Measurements from ENCODE around the gene CCDC197. TPM values are rescaled to one million over a fixed set of nuclear protein-coding genes. Genes with fewer than 3 reads are reported as not detected.
A peak's percentile ranks its signal among the peaks of the same experiment; 100 is the strongest.

The CCDC197 gene
- total RNA-seq (2012; rRNA removed), result not detected in 2 replicates
- polyA plus RNA-seq (2012; rRNA removed), result not detected in 2 replicates
- not detected in 2 replicates for polyA plus RNA-seq (2012; cell fraction: cytosol; rRNA removed)
- not detected in 2 replicates for polyA plus RNA-seq (2012; cell fraction: nucleus; rRNA removed; ENCODE audit: low replicate concordance)
- not detected for Bru-seq, nascent RNA
- percentile 7 among the genes with signal in this experiment for BruChase-seq, experiment 1, labeled RNA remaining after a 6-hour chase
- BruChase-seq, experiment 2, labeled RNA remaining after a 2-hour chase, result percentile 4 among the genes with signal in this experiment
- long read RNA-seq, result 0 reads

GRCh38 chr14:93997082-93997481 is at the start of gene CCDC197:
Gene CCDC197, plus strand, starts transcription at chr14:93997301. Its CDS starts 831 bp downstream, at chr14:93998132.
- in situ Hi-C loops (cut with MboI; ENCODE audit: low sequenced_read_pairs), result no loop called here
- DNase-seq, result peak; percentile 28
- CTCF ChIA-PET, result interaction anchor here (0.8 to 5.3 kb wide), 2 partner anchors 57 to 140 kb away, joined by 3 to 50 read pairs; no protein-coding TSS in a partner anchor

More at GRCh38 chr14:93997082-93997481, at the start of gene CCDC197:
- Histone ChIP-seq H2BK120ac (ENCODE audit: low read depth, low read length) (no peak within 1 kb of the TSS), H3K23ac (ENCODE audit: low read depth, low read length) (no peak within 1 kb of the TSS), H3K36me3 (ENCODE audit: control insufficient read depth, insufficient read depth, low read length) (no peaks in the 10 kb centered on the region), H3K18ac (ENCODE audit: low read depth, low read length) (no peak within 1 kb of the TSS), H4K8ac (ENCODE audit: low read depth in 2 of 2, low read length in 2 of 2) (peak within 1 kb of the TSS in 1 of 2 experiments; percentile 68; a peak in 1 of 4 replicates), H3K4me2 (ENCODE audit: low read depth, low read length) (no peak within 1 kb of the TSS), H3K9me1 (ENCODE audit: insufficient read depth, low read length) (no peaks in the 10 kb centered on the region; the same call in 1 of the 2 replicates), H2BK20ac (ENCODE audit: low read depth, low read length) (no peak within 1 kb of the TSS), H3K79me1 (ENCODE audit: low read depth in 1 of 2, low read length in 2 of 2) (no peaks in the 10 kb centered on the region), H2AK5ac (ENCODE audit: low read depth, low read length) (no peak within 1 kb of the TSS; the same call in 1 of the 2 replicates), H4K5ac (ENCODE audit: low read depth, low read length) (no peak within 1 kb of the TSS), H3K4ac (ENCODE audit: low read depth, low read length) (no peak within 1 kb of the TSS), H3K27me3 (ENCODE audit: control insufficient read depth, insufficient read depth, low read length) (peaks cover 3% of the 10 kb centered on the region), H2AFZ (replicated peaks; ENCODE audit: low read length, poor library complexity) (peak within 1 kb of the TSS; percentile 28), H4K91ac (ENCODE audit: insufficient read depth, low read depth, low read length) (no peak within 1 kb of the TSS), H3K9me3 (ENCODE audit: control insufficient read depth, insufficient read depth, low read length) (no peaks in the 10 kb centered on the region), H4K20me1 (ENCODE audit: insufficient read depth, low read length) (no peaks in the 10 kb centered on the region), H2BK5ac (ENCODE audit: low read depth, low read length, poor library complexity, severe bottlenecking) (no peak within 1 kb of the TSS), H3K56ac (ENCODE audit: extremely low read depth, insufficient read depth, low read length) (no peak within 1 kb of the TSS), H3K4me1 (ENCODE audit: control insufficient read depth, insufficient read depth, low read length) (peaks cover 7% of the 10 kb centered on the region; the same call in 1 of the 2 replicates), H2AK9ac (replicated peaks; ENCODE audit: low read depth, low read length, poor library complexity) (peak within 1 kb of the TSS; percentile 21), H3K9ac (ENCODE audit: low read depth, low read length) (no peak within 1 kb of the TSS), H3K14ac (replicated peaks; ENCODE audit: low read depth, low read length) (no peak within 1 kb of the TSS), H3K4me3 (ENCODE audit: insufficient read depth, low read depth, low read length) (no peak within 1 kb of the TSS), H3K27ac (ENCODE audit: insufficient read depth, low read length) (no peak within 1 kb of the TSS), H2BK15ac (ENCODE audit: low read depth, low read length) (no peak within 1 kb of the TSS)
- TF ChIP-seq SMC3 (IDR thresholded peaks at IDR 0.05; ENCODE audit: low read depth, low read length) (no peak), MAFK (IDR thresholded peaks at IDR 0.05; ENCODE audit: low read depth, low read length) (no peak)
- BruUV-seq (replicated peaks), result no TSS peak
- POLR2A ChIA-PET (ENCODE audit: unreplicated experiment), result interaction anchor here (0.6 kb wide), 1 partner anchor 12 kb away, joined by 8 read pairs; no protein-coding TSS in a partner anchor
- dilution Hi-C loops (cut with HindIII; ENCODE audit: low sequenced_read_pairs, unreplicated experiment) (no loop called here), intact Hi-C loops (cut with micrococcal nuclease) (no loop called here)
- no peak for ATAC-seq (ENCODE audit: low read depth)
- no CpG with 5 or more reads among the region's 1 CpG for WGBS, 2 experiments (ENCODE audit: extremely low coverage in 2 of 2, insufficient read length in 1 of 2)

All from IMR-90 (cell line).